Mucosa of rectum (tissue), 2 donors: ENCODE results near the gene PIGP.
A peak's percentile ranks its signal among the peaks of the same experiment; 100 is the strongest.
"Not testable (repeated sequence)": the region's sequence is repeated elsewhere in the genome, so short reads cannot be mapped to it uniquely, and the experiment has no call there.

Experiments used
- H3K27ac ChIP-seq, 2 donors: one replicate each; pipeline ENCODE4 v1.7.0; 2013; ENCODE audit warnings: inconsistent platforms in 2 of 2, low read depth in 2 of 2, low read length in 2 of 2
- H3K27me3 ChIP-seq, 2 donors: one replicate each; pipeline ENCODE4 v1.7.0; 2013; ENCODE audit warnings: low read length in 2 of 2; ENCODE audit not compliant: control insufficient read depth in 2 of 2, insufficient read depth in 2 of 2
- H3K36me3 ChIP-seq, 2 donors: one replicate each; pipeline ENCODE4 v1.7.0; 2013; ENCODE audit warnings: low read length in 2 of 2; ENCODE audit not compliant: control insufficient read depth in 2 of 2, insufficient read depth in 2 of 2
- H3K4me1 ChIP-seq, 2 donors: one replicate each; pipeline ENCODE4 v1.7.0; 2013; ENCODE audit warnings: low read length in 2 of 2, mild to moderate bottlenecking in 1 of 2; ENCODE audit not compliant: control insufficient read depth in 2 of 2, insufficient read depth in 2 of 2
- H3K4me3 ChIP-seq, 2 donors: one replicate each; pipeline ENCODE4 v1.7.0; 2013; ENCODE audit warnings: low read length in 2 of 2
- H3K9ac ChIP-seq, 2 donors: one replicate each; pipeline ENCODE4 v1.7.0; 2013; ENCODE audit warnings: low read length in 2 of 2, low read depth in 1 of 2, mild to moderate bottlenecking in 1 of 2
- H3K9me3 ChIP-seq, 2 donors: one replicate each; pipeline ENCODE4 v1.7.0; 2013; ENCODE audit warnings: low read length in 2 of 2; ENCODE audit not compliant: control insufficient read depth in 2 of 2
- donor health status: healthy.
- donor health status: Normal muscosa, but diverticular disease.

Gene PIGP

GRCh38 chr21:37064841-37065240 lies 8.0 kb downstream of the PIGP start:
- Histone ChIP-seq H3K9me3 (no peaks in the 10 kb centered on the region), H3K27ac (no peak overlapping the region), H3K4me3 (no peak overlapping the region), H3K9ac (no peak overlapping the region), H3K27me3 (no peaks in the 10 kb centered on the region), H3K36me3 (peaks cover 0 to 8% of the 10 kb centered on the region in 2 donors), H3K4me1 (peaks cover 8 to 9% of the 10 kb centered on the region in 2 donors)

- Histone ChIP-seq H3K9ac (no peak overlapping the region), H3K4me1 (peaks cover 8 to 9% of the 10 kb centered on the region in 2 donors), H3K36me3 (peaks cover 0 to 6% of the 10 kb centered on the region in 2 donors), H3K4me3 (no peak overlapping the region), H3K9me3 (no peaks in the 10 kb centered on the region), H3K27me3 (no peaks in the 10 kb centered on the region), H3K27ac (no peak overlapping the region)
Observed at GRCh38 chr21:37063433-37063832, 9.4 kb downstream of the PIGP start.

GRCh38 chr21:37062593-37062935 lies 10.3 kb downstream of the PIGP start:
- Histone ChIP-seq H3K9ac (no peak overlapping the region), H3K9me3 (no peaks in the 10 kb centered on the region), H3K27ac (no peak overlapping the region), H3K4me3 (no peak overlapping the region), H3K36me3 (peaks cover 0 to 6% of the 10 kb centered on the region in 2 donors), H3K27me3 (no peaks in the 10 kb centered on the region), H3K4me1 (peaks cover 8 to 9% of the 10 kb centered on the region in 2 donors)

- no peaks in the 10 kb centered on the region for H3K27me3 ChIP-seq
- H3K27ac ChIP-seq, result no peak overlapping the region
- H3K9ac ChIP-seq, result no peak overlapping the region
- no peak overlapping the region for H3K4me3 ChIP-seq
- H3K36me3 ChIP-seq, result peaks cover 0 to 5% of the 10 kb centered on the region in 2 donors
- no peaks in the 10 kb centered on the region for H3K9me3 ChIP-seq
- peaks cover 8 to 9% of the 10 kb centered on the region in 2 donors for H3K4me1 ChIP-seq
Observed at GRCh38 chr21:37061926-37062592, 10.8 kb downstream of the PIGP start.

- H3K9ac ChIP-seq, result no peak overlapping the region
- H3K4me1 ChIP-seq, result peaks cover 8 to 9% of the 10 kb centered on the region in 2 donors
- no peak overlapping the region for H3K4me3 ChIP-seq
- no peaks in the 10 kb centered on the region for H3K9me3 ChIP-seq
- H3K27ac ChIP-seq, result peak overlapping the region; percentile 38 to 39
- H3K27me3 ChIP-seq, result no peaks in the 10 kb centered on the region
- no peaks in the 10 kb centered on the region for H3K36me3 ChIP-seq
Observed at GRCh38 chr21:37060296-37060695, 12.6 kb downstream of the PIGP start.

GRCh38 chr21:37059181-37059580 lies 13.7 kb downstream of the PIGP start:
- Histone ChIP-seq H3K4me3 (no peak overlapping the region), H3K36me3 (no peaks in the 10 kb centered on the region), H3K9me3 (no peaks in the 10 kb centered on the region), H3K27me3 (no peaks in the 10 kb centered on the region), H3K27ac (no peak overlapping the region), H3K9ac (no peak overlapping the region), H3K4me1 (peaks cover 8 to 9% of the 10 kb centered on the region in 2 donors)

- no peak overlapping the region for H3K9ac ChIP-seq
- no peaks in the 10 kb centered on the region for H3K9me3 ChIP-seq
- no peaks in the 10 kb centered on the region for H3K36me3 ChIP-seq
- H3K27me3 ChIP-seq, result no peaks in the 10 kb centered on the region
- H3K27ac ChIP-seq, result no peak overlapping the region
- H3K4me1 ChIP-seq, result peaks cover 8 to 9% of the 10 kb centered on the region in 2 donors
- no peak overlapping the region for H3K4me3 ChIP-seq
Observed at GRCh38 chr21:37058261-37058660, 14.6 kb downstream of the PIGP start.

- no peaks in the 10 kb centered on the region for H3K27me3 ChIP-seq
- H3K4me3 ChIP-seq, result no peak overlapping the region
- no peaks in the 10 kb centered on the region for H3K36me3 ChIP-seq
- no peak overlapping the region for H3K27ac ChIP-seq
- H3K4me1 ChIP-seq, result peaks cover 8 to 9% of the 10 kb centered on the region in 2 donors
- H3K9ac ChIP-seq, result no peak overlapping the region
- no peaks in the 10 kb centered on the region for H3K9me3 ChIP-seq
Observed at GRCh38 chr21:37057614-37058013, 15.3 kb downstream of the PIGP start.

- no peak overlapping the region for H3K27ac ChIP-seq
- no peaks in the 10 kb centered on the region for H3K36me3 ChIP-seq
- peaks cover 4 to 5% of the 10 kb centered on the region in 2 donors for H3K4me1 ChIP-seq
- H3K27me3 ChIP-seq, result no peaks in the 10 kb centered on the region
- no peak overlapping the region for H3K9ac ChIP-seq
- H3K4me3 ChIP-seq, result no peak overlapping the region
- no peaks in the 10 kb centered on the region for H3K9me3 ChIP-seq
Observed at GRCh38 chr21:37055271-37055855, 17.5 kb downstream of the PIGP start.

GRCh38 chr21:37049741-37050140 lies 23.1 kb downstream of the PIGP start:
- not testable (repeated sequence) for H3K36me3 ChIP-seq, H3K27ac ChIP-seq, H3K9ac ChIP-seq, H3K9me3 ChIP-seq, H3K27me3 ChIP-seq, H3K4me3 ChIP-seq
- H3K4me1 ChIP-seq, result peaks cover 6 to 13% of the 10 kb centered on the region in 2 donors
